ENCODE results near the gene PLCL1. TPM values are rescaled to one million over a fixed set of nuclear protein-coding genes. Genes with fewer than 3 reads are reported as not detected.
A peak's percentile ranks its signal among the peaks of the same experiment; 100 is the strongest.

The PLCL1 gene
- total RNA-seq, 1 experiment from 2014 or later, result not detected

DNA sequence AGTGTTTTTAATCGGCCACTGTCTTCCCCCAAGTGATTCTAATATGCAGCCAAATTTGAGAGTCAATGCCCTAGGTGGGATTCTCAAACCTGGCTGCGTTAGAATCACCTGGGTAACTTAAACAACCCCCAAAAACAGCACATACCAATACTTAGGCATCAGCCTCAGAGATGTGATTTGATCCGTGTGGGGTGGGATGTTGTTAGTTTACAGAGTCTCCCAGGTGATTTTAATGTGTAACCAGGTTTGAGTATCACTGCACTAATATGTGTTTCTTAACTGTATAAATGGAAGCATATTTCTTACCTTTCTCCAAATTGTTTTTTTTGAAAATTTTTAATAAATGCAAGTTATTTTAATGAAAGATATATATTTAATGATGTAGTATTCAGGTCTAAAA lies 135.4 kb downstream of the PLCL1 start:
- no peak for DNase-seq (ENCODE audit: low spot score)
- in situ Hi-C loops (cut with HindIII; ENCODE audit: low sequenced_read_pairs), result no loop called here

DNA sequence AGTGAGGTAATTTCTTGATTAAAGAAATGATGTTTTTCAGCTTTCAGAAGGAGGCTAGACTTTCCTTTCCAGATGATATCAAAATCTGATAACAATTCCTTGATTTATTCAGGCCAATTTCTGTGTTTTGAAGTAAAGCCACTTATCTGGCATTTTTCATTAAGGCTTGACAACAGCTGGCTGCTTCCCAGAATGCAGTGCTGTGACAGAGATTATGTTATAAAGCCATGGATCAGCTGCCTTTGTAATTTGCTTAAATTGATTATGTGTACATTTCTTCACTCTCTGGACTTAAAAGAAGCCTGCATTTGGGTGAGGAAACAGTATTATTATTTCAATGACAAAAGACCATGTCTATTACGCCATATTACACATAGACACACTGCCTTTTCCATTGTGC lies 136.0 kb downstream of the PLCL1 start:
- in situ Hi-C loops (cut with HindIII; ENCODE audit: low sequenced_read_pairs), result no loop called here
- no peak for DNase-seq (ENCODE audit: low spot score)

DNA sequence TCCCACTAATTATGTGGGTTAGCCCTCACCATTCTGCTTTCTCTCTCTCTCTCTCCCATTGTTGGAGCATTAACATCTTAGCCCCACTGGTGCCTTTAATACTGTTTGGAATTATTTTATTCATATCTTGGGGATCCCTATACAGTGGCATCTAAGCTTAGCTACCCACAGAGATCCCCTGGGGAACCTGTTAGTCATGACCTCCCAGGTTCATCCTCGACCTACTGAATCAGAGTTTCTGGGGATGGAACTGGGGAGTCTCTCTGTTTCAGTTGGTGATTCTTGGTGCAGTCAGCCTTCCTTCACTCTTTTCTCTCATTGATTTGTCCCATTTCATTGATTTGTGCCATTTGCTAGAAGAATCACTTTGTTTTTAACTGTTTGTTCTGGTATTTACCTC lies 137.3 kb downstream of the PLCL1 start:
- in situ Hi-C loops (cut with HindIII; ENCODE audit: low sequenced_read_pairs), result no loop called here
- DNase-seq (ENCODE audit: low spot score), result no peak

DNA sequence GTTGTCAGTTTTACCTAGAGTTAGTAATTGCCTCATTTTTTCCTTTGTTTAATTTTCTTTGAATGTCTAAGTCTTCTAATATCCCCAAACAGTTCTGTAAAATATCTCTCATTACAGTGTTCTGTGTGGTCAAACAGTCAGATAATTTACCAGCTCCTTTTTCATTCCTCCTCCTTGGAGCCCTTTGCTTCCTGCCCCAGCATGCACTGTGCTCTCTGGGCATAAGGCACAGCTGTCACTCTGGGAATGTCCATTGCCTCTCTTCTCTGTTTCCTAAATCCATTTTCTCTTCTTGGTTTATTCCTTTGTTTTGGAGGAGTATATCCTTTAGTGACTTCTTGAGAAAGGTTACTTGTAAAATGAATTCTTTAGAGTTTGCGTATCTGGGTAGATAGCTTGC lies 139.3 kb downstream of the PLCL1 start:
- in situ Hi-C loops (cut with HindIII; ENCODE audit: low sequenced_read_pairs), result no loop called here

DNA sequence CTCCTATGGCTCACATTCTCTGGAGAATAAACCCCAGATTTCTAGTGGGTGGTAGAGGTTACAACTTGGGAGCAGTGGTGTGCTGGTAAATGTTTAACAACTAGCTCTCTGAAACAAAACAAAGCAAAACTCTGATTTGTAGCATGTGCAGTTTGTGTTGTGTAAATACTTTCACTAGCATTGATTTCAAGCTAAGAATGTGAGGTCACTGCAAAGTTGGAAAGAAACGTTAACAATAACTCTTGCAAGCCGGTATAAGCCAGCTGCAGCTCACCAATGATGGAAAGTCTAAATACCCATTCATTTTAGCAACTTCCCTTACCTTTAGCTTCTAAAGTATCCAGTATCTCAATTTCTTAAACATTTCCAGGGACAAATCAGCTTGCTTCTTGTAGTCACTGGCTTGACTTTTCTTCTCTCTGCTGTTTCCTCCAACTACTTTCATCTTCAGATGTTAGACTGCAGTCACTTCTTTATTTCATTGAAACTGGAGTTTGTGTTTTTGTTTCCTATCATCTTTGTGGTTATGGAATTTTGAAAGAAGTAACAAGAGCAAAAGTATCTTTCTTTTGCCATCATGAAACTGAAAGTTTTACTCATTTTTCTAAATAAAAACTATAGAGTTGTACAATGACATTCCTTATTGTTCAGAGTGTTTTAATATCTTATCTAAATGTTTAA lies 140.2 kb downstream of the PLCL1 start:
- in situ Hi-C loops (cut with HindIII; ENCODE audit: low sequenced_read_pairs), result no loop called here
- DNase-seq (ENCODE audit: low spot score), result no peak

More for the DNA sequence above, 139.3 kb downstream of the PLCL1 start:
- DNase-seq (ENCODE audit: low spot score), result no peak

DNA sequence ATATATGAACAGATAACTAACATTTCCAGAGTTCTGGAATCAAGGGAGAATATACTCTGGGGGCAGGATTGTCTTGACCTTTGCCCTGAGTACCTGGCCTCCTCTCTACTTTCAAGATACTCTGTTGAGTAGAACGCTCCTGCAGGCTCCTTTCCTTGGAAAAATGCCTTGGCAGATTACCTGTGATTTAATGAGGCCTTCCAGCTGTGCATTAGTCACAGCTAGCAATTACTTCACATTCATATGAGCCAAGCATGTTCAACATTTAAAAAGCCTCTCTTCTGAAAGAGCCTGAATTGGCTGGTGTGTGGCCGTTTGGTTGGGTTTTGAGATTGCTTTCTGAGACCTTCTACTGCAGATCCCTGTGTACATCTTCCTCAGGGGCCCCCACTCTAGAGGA lies 142.2 kb downstream of the PLCL1 start:
- in situ Hi-C loops (cut with HindIII; ENCODE audit: low sequenced_read_pairs), result no loop called here
- DNase-seq (ENCODE audit: low spot score), result no peak

DNA sequence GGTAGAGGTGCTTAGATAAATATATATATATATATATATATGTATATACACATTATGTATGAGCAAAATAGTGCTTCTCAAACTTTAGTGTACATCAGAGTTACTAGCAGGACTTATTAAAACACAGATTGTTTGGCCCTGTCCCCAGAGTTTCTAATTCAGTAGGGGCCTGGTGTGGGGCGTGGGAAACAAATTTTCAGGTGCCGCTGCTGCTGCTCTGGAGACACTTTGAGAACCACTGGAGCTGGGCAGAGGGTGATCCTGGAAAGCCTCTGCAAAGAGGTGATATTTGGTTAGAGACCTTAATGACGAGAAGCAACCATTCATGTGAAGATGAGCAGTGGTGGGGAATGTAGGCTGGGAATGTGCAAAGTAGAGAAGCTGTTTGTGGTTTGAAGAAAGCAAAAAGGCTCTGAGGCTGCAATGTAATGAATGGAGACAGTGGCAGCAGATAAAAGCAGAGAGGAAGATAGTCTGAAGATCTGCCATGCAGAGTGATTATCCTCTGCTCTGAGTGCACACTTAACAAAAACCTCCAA lies 142.9 kb downstream of the PLCL1 start:
- no peak for DNase-seq (ENCODE audit: low spot score)
- in situ Hi-C loops (cut with HindIII; ENCODE audit: low sequenced_read_pairs), result no loop called here

DNA sequence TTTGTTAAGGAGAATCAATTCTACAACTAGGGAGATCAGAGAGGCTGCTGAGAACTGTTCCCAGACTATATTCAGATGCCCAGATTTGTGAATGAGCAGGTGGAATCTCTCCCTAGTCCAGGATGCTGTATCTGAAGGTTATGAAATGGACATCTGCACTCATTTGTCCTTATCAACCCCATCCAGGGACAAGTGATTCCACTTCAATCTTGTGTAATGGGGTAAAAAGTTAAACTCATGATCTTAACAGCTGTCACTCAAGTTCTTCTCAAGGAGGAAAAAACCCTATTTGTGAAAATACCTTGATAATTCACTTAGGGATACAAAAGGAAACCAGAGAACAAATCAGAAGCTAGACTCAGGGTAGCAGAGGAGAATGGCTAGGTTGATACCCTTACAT lies 144.8 kb downstream of the PLCL1 start:
- no peak for DNase-seq (ENCODE audit: low spot score)
- in situ Hi-C loops (cut with HindIII; ENCODE audit: low sequenced_read_pairs), result no loop called here

DNA sequence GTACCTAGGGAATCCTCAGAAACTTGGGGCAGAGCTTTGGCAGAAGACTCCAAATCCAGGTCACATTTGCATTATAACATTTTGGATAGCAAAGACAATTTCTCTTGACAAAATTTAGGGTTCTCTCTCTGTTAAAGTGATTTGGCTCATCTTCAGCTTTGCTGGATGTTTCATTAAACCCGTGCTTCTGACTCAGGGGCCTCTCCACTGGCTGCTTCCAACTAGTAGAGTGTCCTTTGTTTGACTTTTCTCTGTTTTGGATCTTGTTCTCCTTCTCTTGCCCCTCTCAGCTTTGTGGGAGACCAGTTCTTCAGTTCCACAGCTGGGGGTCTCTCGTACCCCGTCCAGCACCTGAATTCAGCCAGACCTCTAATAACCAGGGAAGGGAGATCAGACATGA lies 145.6 kb downstream of the PLCL1 start:
- in situ Hi-C loops (cut with HindIII; ENCODE audit: low sequenced_read_pairs), result no loop called here
- DNase-seq (ENCODE audit: low spot score), result no peak

DNA sequence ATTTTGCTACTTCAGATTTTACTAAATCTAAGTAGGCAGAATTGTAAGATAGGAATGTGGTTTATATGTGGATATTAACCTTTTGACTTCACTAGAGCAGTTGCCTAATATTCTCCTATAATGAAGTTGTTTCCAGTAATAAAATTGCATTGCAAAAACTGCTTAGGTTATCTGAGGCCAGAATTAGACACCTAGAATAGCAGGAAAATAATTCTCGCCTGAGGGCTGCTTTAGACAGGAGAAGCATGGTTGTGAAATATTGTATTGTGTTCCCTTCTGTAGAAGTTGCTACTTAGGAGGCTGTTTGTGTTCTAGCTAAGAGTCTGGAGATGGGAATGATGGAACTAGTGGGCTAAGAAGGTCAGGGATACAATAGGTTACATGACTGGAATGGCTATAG lies 146.3 kb downstream of the PLCL1 start:
- in situ Hi-C loops (cut with HindIII; ENCODE audit: low sequenced_read_pairs), result no loop called here
- DNase-seq (ENCODE audit: low spot score), result no peak

DNA sequence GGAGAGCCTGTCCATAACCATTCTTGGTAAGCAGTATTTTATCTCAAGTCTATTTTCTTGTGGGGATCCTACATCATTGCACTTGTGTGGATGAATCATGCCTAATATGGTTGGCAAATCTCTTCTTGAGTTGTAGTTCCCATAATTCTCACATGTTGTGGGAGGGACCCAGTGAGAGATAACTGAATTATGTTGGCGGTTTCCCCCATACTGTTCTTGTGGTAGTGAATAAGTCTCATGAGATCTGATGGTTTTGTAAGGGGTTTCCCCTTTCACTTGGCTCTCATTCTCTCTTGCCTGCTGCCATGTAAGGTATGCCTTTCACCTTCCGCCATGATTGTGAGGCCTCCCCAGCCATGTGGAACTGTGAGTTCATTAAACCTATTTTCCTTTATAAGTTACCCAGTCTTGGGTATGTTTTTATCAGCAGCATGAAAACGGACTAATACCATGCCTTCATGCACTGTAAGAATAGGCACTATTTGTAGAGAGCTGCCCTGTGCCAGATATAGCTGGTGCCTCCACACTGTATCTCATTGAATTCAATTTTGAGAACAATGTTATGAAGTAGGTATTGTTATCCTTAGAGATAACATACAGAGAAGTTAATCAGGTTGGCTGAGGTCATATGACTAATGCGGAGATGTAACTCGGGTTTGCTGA lies 148.3 kb downstream of the PLCL1 start:
- in situ Hi-C loops (cut with HindIII; ENCODE audit: low sequenced_read_pairs), result no loop called here
- DNase-seq (ENCODE audit: low spot score), result no peak

DNA sequence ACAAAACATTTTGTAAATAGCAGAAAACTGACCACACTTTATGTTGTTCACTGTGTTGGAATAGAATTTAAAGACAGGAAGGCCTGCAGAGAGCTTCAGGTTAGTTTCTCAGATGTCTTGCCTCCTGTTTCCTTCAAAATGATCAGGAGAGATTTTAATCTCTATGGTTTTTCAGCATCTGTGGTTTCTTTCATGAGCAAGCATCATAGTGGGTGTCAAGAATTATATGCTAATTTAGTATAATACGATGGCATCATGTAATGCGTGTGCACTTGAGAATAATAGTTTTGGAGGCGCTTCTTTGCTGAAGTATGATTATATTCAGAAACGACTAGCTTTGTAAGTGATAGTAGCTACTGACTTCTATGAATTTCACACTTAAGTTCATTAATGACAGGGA lies 149.9 kb downstream of the PLCL1 start:
- no peak for DNase-seq (ENCODE audit: low spot score)
- in situ Hi-C loops (cut with HindIII; ENCODE audit: low sequenced_read_pairs), result no loop called here

DNA sequence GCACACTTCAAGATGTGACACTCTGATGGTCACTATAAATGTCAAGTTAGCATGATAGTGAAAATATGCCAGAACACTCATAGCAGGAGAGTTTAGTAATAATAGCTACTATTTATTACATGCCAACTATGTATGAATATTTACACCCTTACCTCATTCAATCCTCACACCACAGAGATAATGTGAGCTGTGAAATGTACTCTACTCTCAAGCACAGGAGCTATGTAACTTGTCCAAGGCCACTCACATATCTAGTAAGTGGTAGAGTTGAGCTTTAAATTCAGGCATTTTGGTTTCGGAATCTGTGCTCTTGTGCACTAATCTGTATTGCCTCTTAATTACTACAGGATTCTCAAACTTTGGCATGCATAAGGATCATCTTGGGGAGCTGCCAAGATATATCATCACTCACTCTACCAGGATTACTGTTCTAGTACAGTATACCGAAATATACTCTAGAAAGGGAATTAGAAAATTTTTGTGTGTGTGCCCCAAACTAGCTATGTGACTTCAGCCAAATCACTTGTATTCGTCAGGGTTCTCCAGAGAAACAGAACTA lies 154.3 kb downstream of the PLCL1 start:
- DNase-seq (ENCODE audit: low spot score), result no peak
- in situ Hi-C loops (cut with HindIII; ENCODE audit: low sequenced_read_pairs), result no loop called here

DNA sequence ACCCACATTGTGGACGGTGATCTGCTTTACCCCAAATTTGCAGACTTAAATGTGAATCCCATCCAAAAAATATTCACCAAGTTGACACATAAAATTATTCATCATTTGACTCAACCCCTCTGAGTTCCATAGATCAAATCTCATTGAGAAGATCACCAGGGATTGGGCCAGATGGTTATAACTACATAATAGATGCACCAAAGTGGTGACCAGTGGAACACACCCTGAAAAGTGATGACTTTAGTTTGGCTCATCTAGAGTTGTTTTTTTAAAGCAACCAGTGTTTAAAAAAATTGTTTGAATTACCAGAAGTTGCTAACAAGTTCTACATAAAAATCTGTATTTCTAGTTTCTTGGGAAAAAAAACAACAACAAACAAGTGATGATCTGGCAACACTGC lies 155.0 kb downstream of the PLCL1 start:
- no peak for DNase-seq (ENCODE audit: low spot score)
- in situ Hi-C loops (cut with HindIII; ENCODE audit: low sequenced_read_pairs), result no loop called here

DNA sequence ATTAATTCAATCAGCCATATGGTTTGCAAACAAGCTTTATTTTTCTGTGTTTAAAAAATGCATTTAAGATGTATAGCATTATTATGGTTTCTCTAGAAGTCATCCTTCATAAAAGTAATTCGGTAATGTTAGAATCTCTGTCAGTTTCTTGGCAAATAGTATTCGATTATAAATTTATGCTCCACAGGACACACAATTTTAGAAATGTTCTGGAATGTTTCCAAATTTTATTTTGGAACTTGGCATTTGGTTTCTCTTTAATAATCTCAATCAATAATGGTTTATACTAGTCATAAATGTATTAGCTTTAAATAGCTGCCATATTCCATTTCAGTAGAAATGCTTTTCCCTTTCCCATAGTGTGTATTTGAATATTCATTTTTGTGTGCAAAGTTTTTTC lies 156.4 kb downstream of the PLCL1 start:
- in situ Hi-C loops (cut with HindIII; ENCODE audit: low sequenced_read_pairs), result no loop called here

DNA sequence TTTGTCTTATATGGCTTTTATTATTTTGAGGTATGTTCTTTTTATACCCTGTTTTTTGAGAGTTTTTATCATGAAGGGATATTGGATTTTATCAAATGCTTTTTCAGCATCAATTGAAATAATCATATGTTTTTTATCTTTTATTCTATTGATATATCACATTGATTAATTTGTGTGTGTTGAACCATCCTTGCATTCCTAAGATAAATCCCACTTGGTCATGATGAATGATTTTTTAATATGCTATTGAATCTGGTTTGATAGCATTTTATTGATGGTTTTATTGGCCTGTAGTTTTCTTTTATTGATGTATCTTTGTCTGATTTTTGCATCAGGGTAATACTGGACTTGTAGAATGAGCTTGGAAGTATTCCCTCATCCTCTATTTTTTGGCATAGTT lies 160.3 kb downstream of the PLCL1 start:
- no peak for DNase-seq (ENCODE audit: low spot score)
- in situ Hi-C loops (cut with HindIII; ENCODE audit: low sequenced_read_pairs), result no loop called here

More for the DNA sequence above, 156.4 kb downstream of the PLCL1 start:
- DNase-seq (ENCODE audit: low spot score), result no peak

DNA sequence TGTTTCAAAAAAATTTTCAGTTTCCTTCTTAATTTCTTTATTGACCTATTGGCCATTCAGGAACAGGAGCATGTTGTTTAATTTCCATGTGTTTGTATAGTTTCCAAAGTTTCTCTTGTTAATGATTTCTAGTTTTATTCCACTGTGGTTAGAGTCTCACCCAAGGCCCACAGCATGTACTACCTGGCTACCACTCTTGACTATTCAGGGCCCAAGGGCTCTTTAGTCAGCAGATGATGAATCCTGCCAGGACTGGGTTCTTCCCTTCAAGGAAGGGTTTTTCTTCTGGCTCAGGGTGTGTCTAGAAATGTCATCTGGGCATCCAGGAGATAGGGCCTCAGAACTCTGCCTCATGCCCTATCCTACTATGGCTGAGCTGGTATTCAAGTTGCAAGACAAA lies 161.4 kb downstream of the PLCL1 start:
- in situ Hi-C loops (cut with HindIII; ENCODE audit: low sequenced_read_pairs), result no loop called here
- DNase-seq (ENCODE audit: low spot score), result no peak

DNA sequence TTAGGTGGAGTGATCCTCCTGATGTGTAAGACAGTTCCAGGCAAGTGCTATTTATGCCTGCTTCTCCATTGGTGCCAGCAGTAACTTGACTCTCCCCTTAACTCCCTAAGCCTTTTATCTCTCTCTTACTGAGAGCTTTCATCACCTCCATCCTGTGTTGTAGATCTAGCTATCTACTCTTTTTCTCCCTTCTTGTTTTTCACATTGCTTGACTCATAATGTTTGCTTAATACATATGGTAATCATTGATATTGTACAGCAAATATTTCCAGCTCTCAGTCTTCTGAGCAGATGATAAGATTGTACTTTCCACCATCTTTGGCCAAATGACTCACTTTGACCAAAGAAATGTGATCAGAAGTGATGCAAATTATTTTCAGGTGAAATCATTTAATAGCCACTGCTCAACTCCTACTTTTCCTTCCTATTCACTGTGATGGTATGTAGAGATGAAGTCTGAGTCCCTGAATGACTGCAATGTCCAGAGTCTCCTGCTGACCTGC lies 165.0 kb downstream of the PLCL1 start:
- DNase-seq (ENCODE audit: low spot score), result no peak
- in situ Hi-C loops (cut with HindIII; ENCODE audit: low sequenced_read_pairs), result no loop called here

DNA sequence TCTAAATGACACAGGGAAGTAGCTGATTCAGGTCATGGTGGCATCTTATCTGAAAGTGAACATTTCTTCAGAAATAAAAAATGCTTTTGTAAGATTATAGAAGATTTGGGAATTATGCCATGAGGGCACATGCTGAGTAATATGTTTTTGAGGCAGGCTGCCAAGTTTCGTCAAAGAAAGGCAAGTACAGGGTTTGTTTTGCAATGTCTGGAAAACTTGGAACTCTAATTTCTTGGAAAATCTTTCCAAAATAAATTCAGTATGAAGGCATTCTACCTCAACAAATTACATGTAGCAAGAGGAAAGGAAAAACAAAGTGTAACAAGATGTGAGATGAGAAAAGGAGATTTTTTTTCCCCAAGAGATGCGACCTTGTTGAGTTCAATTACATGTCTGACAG lies 167.7 kb downstream of the PLCL1 start:
- in situ Hi-C loops (cut with HindIII; ENCODE audit: low sequenced_read_pairs), result no loop called here
- DNase-seq (ENCODE audit: low spot score), result peak; percentile 8

DNA sequence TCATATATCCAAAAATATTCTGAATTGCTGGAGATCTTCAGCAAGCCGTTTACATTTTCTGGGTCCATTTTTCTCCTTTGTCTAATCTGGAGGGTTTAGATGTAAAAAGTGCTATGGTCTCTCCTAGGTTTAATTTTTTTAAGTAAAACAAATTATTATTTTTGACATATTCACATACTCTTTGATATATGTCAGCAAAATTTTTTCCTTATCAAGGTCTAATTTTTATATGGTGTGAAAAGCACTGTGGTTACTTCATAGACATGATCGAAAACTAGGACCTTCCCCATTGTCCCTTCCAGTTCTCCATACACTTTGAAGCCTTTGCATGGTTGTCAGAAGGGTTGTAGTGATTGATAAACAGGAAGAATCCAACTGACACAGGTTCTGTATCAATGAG lies 168.2 kb downstream of the PLCL1 start:
- no peak for DNase-seq (ENCODE audit: low spot score)
- in situ Hi-C loops (cut with HindIII; ENCODE audit: low sequenced_read_pairs), result no loop called here
